Uterus (tissue), 4 donors: ENCODE data around the gene C2orf42. TPM values are rescaled to one million over a fixed set of nuclear protein-coding genes. Genes with fewer than 3 reads are reported as not detected.

Experiments used
- DNase-seq, 2 donors: peaks; one replicate each; pipeline ENCODE4 v3.0.0-alpha.2; 2019 to 2020
- H3K27ac ChIP-seq, 2 donors: fragments of 200-600 bp; sonication (generic); 1 replicate in 1 of 2; 2 replicates in 1 of 2; pipeline ENCODE4 v1.5.1; 2016 to 2018
- H3K27me3 ChIP-seq, 2 donors: fragments of 200-600 bp; sonication (generic); one replicate each; pipeline ENCODE4 v1.5.1; 2018 to 2019; ENCODE audit warnings: control low read depth in 1 of 2
- H3K36me3 ChIP-seq, 2 donors: fragments of 200-600 bp; sonication (generic); one replicate each; pipeline ENCODE4 v1.5.1; 2019; ENCODE audit warnings: control low read depth in 1 of 2
- H3K4me1 ChIP-seq, 2 donors: fragments of 200-600 bp; sonication (generic); one replicate each; pipeline ENCODE4 v1.5.1; 2018 to 2019; ENCODE audit warnings: control low read depth in 1 of 2
- H3K4me3 ChIP-seq, 2 donors: fragments of 200-600 bp; sonication (generic); 1 replicate in 1 of 2; 2 replicates in 1 of 2; pipeline ENCODE4 v1.5.1; 2018 to 2019; ENCODE audit warnings: mild to moderate bottlenecking in 1 of 2
- H3K9me3 ChIP-seq, 2 donors: fragments of 200-600 bp; sonication (generic); one replicate each; pipeline ENCODE4 v1.5.1; 2019; ENCODE audit warnings: control low read depth in 1 of 2
- POLR2A ChIP-seq, 2 donors: fragments of 450-650 bp; IDR thresholded peaks; one replicate each; pipeline ENCODE4 v1.6.1; 2016; ENCODE audit warnings: antibody characterized with exemption in 2 of 2, mild to moderate bottlenecking in 1 of 2, moderate library complexity in 1 of 2
- intact Hi-C: fragments of 100-400 bp; cut with DNase I; formaldehyde crosslinking; loops from one replicate; pipeline ENCODE4 v1.15.1; 2023; ENCODE audit warnings: low total_unique reads
- total RNA-seq, 4 donors: library from RNA; depleted of rRNA in 3 of 4; stranded (reverse); fragments of >200 nt in 3 of 4; gene quantifications; one replicate each; pipeline versions ENCODE4 v1.1.0 to v1.2.4, GENCODE V29; 2014 to 2023
- TF ChIP-seq, protein P1 (sequence below), 4 experiments: fragments of 200-600 bp in 2 of 4; fragments of 450-650 bp in 2 of 4; sonication (generic) in 2 of 4; IDR thresholded peaks; one replicate each; pipeline ENCODE4 v1.5.1; 2016 to 2019; ENCODE audit warnings: antibody characterized with exemption in 4 of 4, mild to moderate bottlenecking in 2 of 4, moderate library complexity in 1 of 4
- donor health status: DM: yes; HTN: yes; CAD: no.

C2orf42 gene
- total RNA-seq, 4 donors from 2014 or later = 10.3 to 45.7 (median 23.8) TPM

DNA sequence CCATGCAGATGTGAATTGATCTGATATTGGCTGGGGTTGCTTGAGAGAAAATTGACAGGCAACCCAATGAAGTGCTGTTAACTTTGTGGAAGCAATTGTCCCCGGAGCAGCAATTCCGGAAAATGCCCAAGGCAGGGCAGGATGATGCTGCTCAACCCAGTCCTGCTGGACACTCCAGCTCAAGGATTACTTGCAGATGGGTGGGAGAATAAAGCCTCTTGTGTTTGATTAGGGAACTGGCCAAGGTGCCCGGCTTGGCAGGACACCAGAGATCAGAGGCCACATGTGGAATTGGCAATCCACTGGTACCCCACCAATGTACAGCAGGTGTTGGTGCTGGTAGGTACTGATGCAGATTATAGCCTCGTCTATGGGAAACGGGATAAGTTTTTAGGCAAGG is 12.3 kb upstream of the C2orf42 start:
- intact Hi-C loops = no loop called here
- TF ChIP-seq, protein P1, sequence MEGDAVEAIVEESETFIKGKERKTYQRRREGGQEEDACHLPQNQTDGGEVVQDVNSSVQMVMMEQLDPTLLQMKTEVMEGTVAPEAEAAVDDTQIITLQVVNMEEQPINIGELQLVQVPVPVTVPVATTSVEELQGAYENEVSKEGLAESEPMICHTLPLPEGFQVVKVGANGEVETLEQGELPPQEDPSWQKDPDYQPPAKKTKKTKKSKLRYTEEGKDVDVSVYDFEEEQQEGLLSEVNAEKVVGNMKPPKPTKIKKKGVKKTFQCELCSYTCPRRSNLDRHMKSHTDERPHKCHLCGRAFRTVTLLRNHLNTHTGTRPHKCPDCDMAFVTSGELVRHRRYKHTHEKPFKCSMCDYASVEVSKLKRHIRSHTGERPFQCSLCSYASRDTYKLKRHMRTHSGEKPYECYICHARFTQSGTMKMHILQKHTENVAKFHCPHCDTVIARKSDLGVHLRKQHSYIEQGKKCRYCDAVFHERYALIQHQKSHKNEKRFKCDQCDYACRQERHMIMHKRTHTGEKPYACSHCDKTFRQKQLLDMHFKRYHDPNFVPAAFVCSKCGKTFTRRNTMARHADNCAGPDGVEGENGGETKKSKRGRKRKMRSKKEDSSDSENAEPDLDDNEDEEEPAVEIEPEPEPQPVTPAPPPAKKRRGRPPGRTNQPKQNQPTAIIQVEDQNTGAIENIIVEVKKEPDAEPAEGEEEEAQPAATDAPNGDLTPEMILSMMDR (IDR thresholded peaks at IDR 0.05) = no peak
- no peaks in the 10 kb centered on the region for H3K4me1 ChIP-seq
- H3K4me3 ChIP-seq = no peak overlapping the region
- no peak for DNase-seq
- H3K9me3 ChIP-seq = no peaks in the 10 kb centered on the region
- no peaks in the 10 kb centered on the region for H3K36me3 ChIP-seq
- no peak overlapping the region for H3K27ac ChIP-seq
- H3K27me3 ChIP-seq = no peaks in the 10 kb centered on the region

DNA sequence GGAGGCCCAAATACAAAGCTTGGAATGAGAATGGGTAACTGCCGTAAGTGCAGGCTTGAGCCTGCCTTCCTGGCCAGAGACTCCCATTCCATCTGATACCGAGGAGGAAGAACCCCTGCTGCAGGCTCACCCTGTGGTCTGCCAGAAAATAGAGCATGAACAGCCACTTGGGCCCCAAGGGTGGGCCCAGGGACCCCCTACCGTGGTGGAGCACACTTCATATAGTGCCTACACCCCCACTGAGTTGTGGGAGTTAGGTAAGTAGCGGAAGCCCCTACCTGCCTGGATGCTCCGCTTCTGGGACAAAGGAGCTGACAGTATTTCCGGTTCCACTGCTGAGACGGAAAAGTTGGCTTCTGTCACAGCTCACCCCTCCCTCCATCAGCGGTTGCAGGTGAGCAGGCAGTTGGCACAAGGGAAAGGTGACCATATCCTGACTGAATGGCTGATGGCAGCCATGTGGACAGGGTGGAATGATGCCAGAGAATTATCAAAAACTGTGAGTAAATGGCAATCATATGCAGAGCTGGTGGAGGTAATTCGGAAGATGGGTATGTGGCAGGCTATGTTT is 11.5 kb upstream of the C2orf42 start:
- no peak overlapping the region for H3K4me3 ChIP-seq
- DNase-seq = no peak
- H3K36me3 ChIP-seq = no peaks in the 10 kb centered on the region
- H3K9me3 ChIP-seq = no peaks in the 10 kb centered on the region
- intact Hi-C loops = no loop called here
- H3K27me3 ChIP-seq = no peaks in the 10 kb centered on the region
- TF ChIP-seq, protein P1 (IDR thresholded peaks at IDR 0.05) = no peak
- TF ChIP-seq POLR2A (IDR thresholded peaks at IDR 0.05) = no peak
- H3K4me1 ChIP-seq = no peaks in the 10 kb centered on the region
- no peak overlapping the region for H3K27ac ChIP-seq

DNA sequence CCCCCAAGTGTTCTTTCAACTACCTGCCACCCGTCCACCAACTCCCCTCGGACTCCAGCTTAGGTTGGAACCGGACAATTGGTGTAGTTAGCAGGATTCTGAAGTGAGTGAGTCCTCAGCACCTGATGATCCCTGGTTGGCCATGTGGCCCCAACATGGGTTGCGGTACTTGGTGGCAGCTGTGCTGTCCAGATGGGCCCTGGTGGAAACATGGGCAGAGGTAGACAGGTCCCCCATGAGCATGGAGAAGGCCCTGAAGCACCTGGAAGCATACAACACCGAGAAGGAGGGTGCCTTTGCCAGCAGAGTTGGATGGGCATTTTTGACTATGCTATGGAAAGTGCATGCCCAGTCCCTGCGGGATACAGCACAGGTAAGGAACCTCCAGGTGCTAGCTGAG is 11.0 kb upstream of the C2orf42 start:
- no peak overlapping the region for H3K27ac ChIP-seq
- no peak for DNase-seq
- H3K4me1 ChIP-seq = no peaks in the 10 kb centered on the region
- no peak for TF ChIP-seq POLR2A (IDR thresholded peaks at IDR 0.05)
- TF ChIP-seq, protein P1 (IDR thresholded peaks at IDR 0.05) = no peak
- no peaks in the 10 kb centered on the region for H3K27me3 ChIP-seq
- intact Hi-C loops = no loop called here
- no peaks in the 10 kb centered on the region for H3K36me3 ChIP-seq
- H3K4me3 ChIP-seq = no peak overlapping the region
- H3K9me3 ChIP-seq = no peaks in the 10 kb centered on the region

DNA sequence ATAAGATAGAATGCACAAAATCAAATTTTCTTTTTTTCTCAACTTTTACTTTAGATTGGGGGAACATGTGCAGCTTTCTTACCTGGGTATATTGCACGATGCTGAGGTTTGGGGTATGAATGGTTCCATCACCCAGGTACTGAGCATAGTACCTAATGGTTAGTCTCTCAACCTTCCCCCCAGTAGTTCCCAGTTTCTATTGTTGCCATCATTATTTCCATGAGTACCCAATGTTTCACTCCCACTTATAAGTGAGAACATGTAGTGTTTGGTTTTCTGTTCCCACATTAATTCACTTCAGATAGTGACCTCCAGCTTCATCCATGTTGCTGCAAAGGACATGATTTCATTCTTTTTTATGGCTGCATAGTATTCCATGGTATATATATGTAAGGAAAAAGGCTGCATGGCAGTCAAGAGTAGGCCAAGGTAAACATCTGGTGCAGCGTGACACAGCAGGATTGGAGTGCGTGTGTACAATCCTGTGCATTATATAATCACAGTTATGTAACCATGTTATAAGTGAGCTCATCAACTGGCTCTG is 10.5 kb upstream of the C2orf42 start:
- H3K27me3 ChIP-seq = no peaks in the 10 kb centered on the region
- H3K27ac ChIP-seq = no peak overlapping the region
- H3K9me3 ChIP-seq = no peaks in the 10 kb centered on the region
- no peak for TF ChIP-seq POLR2A (IDR thresholded peaks at IDR 0.05)
- TF ChIP-seq, protein P1 (IDR thresholded peaks at IDR 0.05) = no peak
- no peaks in the 10 kb centered on the region for H3K4me1 ChIP-seq
- no peaks in the 10 kb centered on the region for H3K36me3 ChIP-seq
- intact Hi-C loops = no loop called here
- no peak overlapping the region for H3K4me3 ChIP-seq
- no peak for DNase-seq

DNA sequence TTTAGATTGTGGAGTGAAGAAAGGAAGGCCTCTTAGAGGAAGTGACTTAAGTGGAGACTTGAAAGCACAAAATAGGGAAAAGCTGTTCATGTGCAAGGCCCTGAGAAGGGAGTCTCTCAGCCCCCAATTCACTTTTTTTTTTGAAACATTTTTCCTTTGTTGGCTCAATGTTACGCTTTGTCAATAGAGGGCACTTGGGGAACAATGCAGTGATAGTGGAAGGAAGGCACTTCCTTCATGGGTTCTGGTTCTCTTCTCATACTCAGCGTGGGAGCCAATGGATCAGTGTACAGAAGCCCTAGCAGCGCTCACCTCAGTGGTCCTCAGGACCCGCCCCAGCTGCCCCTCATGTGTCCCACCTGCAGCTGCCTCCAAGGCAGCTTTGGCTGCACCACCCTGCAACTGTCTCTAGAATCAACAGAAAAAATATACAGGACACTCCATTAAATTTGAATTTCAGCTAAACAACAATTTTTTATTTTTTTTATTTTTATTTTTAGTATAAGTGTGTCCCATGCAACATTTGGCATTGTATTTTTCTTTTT is 8.6 kb upstream of the C2orf42 start:
- H3K9me3 ChIP-seq = no peaks in the 10 kb centered on the region
- H3K27ac ChIP-seq = no peak overlapping the region
- no peaks in the 10 kb centered on the region for H3K27me3 ChIP-seq
- no peak overlapping the region for H3K4me3 ChIP-seq
- no peak for DNase-seq
- intact Hi-C loops = no loop called here
- no peaks in the 10 kb centered on the region for H3K4me1 ChIP-seq
- H3K36me3 ChIP-seq = no peaks in the 10 kb centered on the region
- TF ChIP-seq, protein P1 (IDR thresholded peaks at IDR 0.05) = no peak
- TF ChIP-seq POLR2A (IDR thresholded peaks at IDR 0.05) = no peak
